Fibroblast of lung (primary cell): ENCODE data around the gene KPNA6. TPM values are rescaled to one million over a fixed set of nuclear protein-coding genes. Genes with fewer than 3 reads are reported as not detected.

Experiments
- DNase-seq, 2 donors: peaks; one replicate each; pipeline versions ENCODE4 v3.0.0 to v3.0.0-alpha.2; 2010; ENCODE audit warnings: low read depth in 2 of 2
- H2AFZ ChIP-seq: 2 replicates; pipeline ENCODE4 v1.5.1; 2012; ENCODE audit warnings: low read length, control low read depth, inconsistent platforms
- H3K27ac ChIP-seq: 2 replicates; pipeline ENCODE4 v1.5.1; 2011; ENCODE audit warnings: low read length, control low read depth; ENCODE audit not compliant: insufficient read depth
- H3K27me3 ChIP-seq: 2 replicates; pipeline ENCODE4 v1.5.1; 2011; ENCODE audit warnings: mild to moderate bottlenecking, low read length; ENCODE audit not compliant: control insufficient read depth, insufficient read depth
- H3K36me3 ChIP-seq: 2 replicates; pipeline ENCODE4 v1.5.1; 2011; ENCODE audit warnings: low read length; ENCODE audit not compliant: control insufficient read depth, insufficient read depth
- H3K4me1 ChIP-seq: 2 replicates; pipeline ENCODE4 v1.5.1; 2011; ENCODE audit warnings: low read length; ENCODE audit not compliant: control insufficient read depth, insufficient read depth; ENCODE audit errors: extremely low read depth
- H3K4me2 ChIP-seq: 2 replicates; pipeline ENCODE4 v1.5.1; 2011; ENCODE audit warnings: low read length, control low read depth; ENCODE audit not compliant: insufficient read depth; ENCODE audit errors: extremely low read depth
- H3K4me3 ChIP-seq, 4 experiments: fragments of 200-600 bp in 1 of 4; sonication (generic) in 1 of 4; replicated peaks in 1 of 4; 2 replicates each; pipeline ENCODE4 v1.5.1; 2011 to 2016; ENCODE audit warnings: low read length in 4 of 4, low read depth in 3 of 4, mild to moderate bottlenecking in 3 of 4, control low read depth in 2 of 4, inconsistent platforms in 1 of 4, mixed read lengths in 1 of 4; ENCODE audit not compliant: insufficient read depth in 1 of 4; ENCODE audit errors: control extremely low read depth in 1 of 4
- H3K79me2 ChIP-seq: 2 replicates; pipeline ENCODE4 v1.5.1; 2012; ENCODE audit warnings: mild to moderate bottlenecking, low read length, inconsistent platforms; ENCODE audit not compliant: control insufficient read depth, insufficient read depth
- H3K9ac ChIP-seq: 2 replicates; pipeline ENCODE4 v1.5.1; 2011; ENCODE audit warnings: mild to moderate bottlenecking, low read length, control low read depth; ENCODE audit not compliant: insufficient read depth
- H3K9me3 ChIP-seq: 2 replicates; pipeline ENCODE4 v1.5.1; 2012; ENCODE audit warnings: low read depth, low read length; ENCODE audit not compliant: control insufficient read depth, insufficient read depth
- H4K20me1 ChIP-seq: 2 replicates; pipeline ENCODE4 v1.5.1; 2011; ENCODE audit warnings: low read length; ENCODE audit not compliant: control insufficient read depth, insufficient read depth; ENCODE audit errors: extremely low read depth
- CTCF ChIP-seq, 2 donors: IDR thresholded peaks in 1 of 2; conservative IDR thresholded peaks in 1 of 2; 1 replicate in 1 of 2; 2 replicates in 1 of 2; pipeline ENCODE4 v1.5.1; 2011 to 2012; ENCODE audit warnings: low read length in 2 of 2, control low read depth in 1 of 2, inconsistent platforms in 1 of 2, low read depth in 1 of 2, mild to moderate bottlenecking in 1 of 2
- EZH2 ChIP-seq: IDR thresholded peaks from 2 replicates; pipeline ENCODE4 v1.5.1; 2012; ENCODE audit warnings: low read length, control low read depth, mild to moderate bottlenecking; ENCODE audit errors: missing control alignments
- polyA plus RNA-seq, 2 donors: library from polyadenylated mRNA; depleted of rRNA in 1 of 2; stranded (reverse) in 1 of 2; unstranded in 1 of 2; fragments of >200 nt; gene quantifications; 2 replicates each; pipeline ENCODE4 v1.2.1, GENCODE V29; 2011 to 2012; ENCODE audit warnings: missing spikeins in 1 of 2
- total RNA-seq: library from RNA; depleted of rRNA; stranded (reverse); fragments of >200 nt; gene quantifications from 2 replicates; pipeline ENCODE4 v1.2.1, GENCODE V29; 2014

KPNA6 gene
- total and polyA plus RNA-seq, 2 donors (not counting 1 experiment from before 2014, with no cell fraction given): 40.1 to 48.5 TPM

DNA sequence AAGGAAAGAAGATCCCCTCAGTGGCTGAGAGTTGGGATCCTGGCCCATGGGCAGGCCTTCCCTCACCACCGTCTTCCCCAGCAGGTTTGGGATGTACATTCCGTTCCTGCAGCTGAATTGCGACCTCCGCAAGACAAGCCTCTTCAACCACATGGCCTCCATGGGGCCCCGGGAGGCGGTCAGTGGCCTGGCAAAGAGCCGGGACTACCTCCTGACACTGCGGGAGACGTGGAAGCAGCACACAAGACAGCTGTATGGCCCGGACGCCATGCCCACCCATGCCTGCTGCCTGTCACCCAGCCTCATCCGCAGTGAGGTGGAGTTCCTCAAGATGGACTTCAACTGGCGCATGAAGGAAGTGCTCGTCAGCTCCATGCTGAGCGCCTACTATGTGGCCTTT is 16.3 kb upstream of the KPNA6 start:
- Histone ChIP-seq H3K9ac (no peak overlapping the region), H3K36me3 (peaks cover 9% of the 10 kb centered on the region), H3K79me2 (no peaks in the 10 kb centered on the region), H3K4me3 (no peak overlapping the region), H3K4me1 (no peaks in the 10 kb centered on the region), H4K20me1 (no peaks in the 10 kb centered on the region), H3K4me2 (no peak overlapping the region), H3K9me3 (no peaks in the 10 kb centered on the region), H2AFZ (no peak overlapping the region), H3K27me3 (no peaks in the 10 kb centered on the region), H3K27ac (no peak overlapping the region)
- TF ChIP-seq CTCF (conservative IDR thresholded peaks at IDR 0.05 in 1 of 2, IDR thresholded peaks at IDR 0.05 in 1 of 2; ENCODE audit: low read depth in 1 of 2, low read length in 2 of 2) (no peak), EZH2 (no peak)
- DNase-seq: no peak

DNA sequence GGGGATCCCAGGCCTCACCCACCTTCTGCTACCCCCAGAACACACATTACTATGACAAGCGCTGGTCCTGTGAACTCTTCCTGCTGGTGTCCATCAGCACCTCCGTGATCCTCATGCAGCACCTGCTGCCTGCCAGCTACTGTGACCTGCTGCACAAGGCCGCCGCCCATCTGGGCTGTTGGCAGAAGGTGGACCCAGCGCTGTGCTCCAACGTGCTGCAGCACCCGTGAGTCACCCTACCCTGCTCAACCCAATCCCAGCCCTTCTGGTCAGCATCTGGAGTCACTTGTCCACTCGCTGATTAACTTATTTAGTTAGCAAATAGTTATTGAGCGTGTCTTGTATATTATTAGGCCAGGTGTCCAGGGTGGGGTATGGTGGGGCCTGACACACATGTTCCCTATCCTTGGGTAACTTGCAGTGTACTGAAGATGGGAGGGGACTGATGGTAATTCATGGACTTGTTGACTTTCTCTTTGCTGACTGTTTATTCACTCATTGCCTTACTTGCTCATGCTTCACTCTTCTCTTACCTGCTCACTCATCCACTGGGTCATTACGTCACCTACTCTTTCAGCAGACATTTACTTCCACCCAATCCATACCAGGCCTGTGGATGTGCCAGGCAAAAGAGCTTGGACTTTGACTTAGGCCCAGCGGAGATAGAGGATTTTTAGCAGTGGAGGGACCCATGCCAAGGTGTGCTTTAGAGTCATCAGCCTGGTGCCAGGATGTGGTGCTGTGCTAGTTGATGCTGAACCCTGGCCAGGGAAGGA is 12.9 kb upstream of the KPNA6 start:
- H3K79me2 ChIP-seq: no peaks in the 10 kb centered on the region
- no peaks in the 10 kb centered on the region for H3K27me3 ChIP-seq
- TF ChIP-seq EZH2 (no peak), CTCF (conservative IDR thresholded peaks at IDR 0.05 in 1 of 2, IDR thresholded peaks at IDR 0.05 in 1 of 2; ENCODE audit: low read depth in 1 of 2, low read length in 2 of 2) (no peak)
- H3K36me3 ChIP-seq: peaks cover 10% of the 10 kb centered on the region
- DNase-seq: no peak
- H3K4me1 ChIP-seq: no peaks in the 10 kb centered on the region
- no peak overlapping the region for H3K9ac ChIP-seq
- H3K4me3 ChIP-seq: no peak overlapping the region
- H3K27ac ChIP-seq: no peak overlapping the region
- H4K20me1 ChIP-seq: no peaks in the 10 kb centered on the region
- no peak overlapping the region for H3K4me2 ChIP-seq
- H2AFZ ChIP-seq: no peak overlapping the region
- no peaks in the 10 kb centered on the region for H3K9me3 ChIP-seq

DNA sequence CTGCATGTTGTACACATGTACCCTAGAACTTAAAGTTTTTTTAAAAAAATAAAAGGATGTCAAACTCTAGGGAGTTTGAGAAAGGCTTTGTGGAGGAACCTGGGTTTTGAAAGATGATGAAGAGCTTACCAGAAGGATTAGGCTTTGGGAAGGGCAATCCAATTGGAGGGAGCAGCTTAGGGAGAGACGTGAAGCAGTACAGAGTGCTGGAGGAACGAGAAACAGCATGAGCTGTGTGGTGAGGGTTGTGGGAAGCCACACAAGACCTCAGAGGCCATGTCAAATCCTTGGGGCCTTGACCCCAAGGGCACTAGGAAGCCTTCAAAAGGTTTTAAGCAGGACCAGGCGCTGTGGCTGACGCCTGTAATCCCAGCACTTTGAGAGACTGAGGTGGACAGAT is 8.4 kb upstream of the KPNA6 start:
- no peak overlapping the region for H2AFZ ChIP-seq
- H3K4me1 ChIP-seq: peaks cover 7% of the 10 kb centered on the region
- H4K20me1 ChIP-seq: no peaks in the 10 kb centered on the region
- no peak for DNase-seq
- no peak overlapping the region for H3K9ac ChIP-seq
- H3K4me3 ChIP-seq: no peak overlapping the region
- no peak overlapping the region for H3K27ac ChIP-seq
- H3K79me2 ChIP-seq: no peaks in the 10 kb centered on the region
- TF ChIP-seq CTCF (conservative IDR thresholded peaks at IDR 0.05 in 1 of 2, IDR thresholded peaks at IDR 0.05 in 1 of 2; ENCODE audit: low read depth in 1 of 2, low read length in 2 of 2) (no peak), EZH2 (no peak)
- peaks cover 13% of the 10 kb centered on the region for H3K36me3 ChIP-seq
- H3K9me3 ChIP-seq: no peaks in the 10 kb centered on the region
- H3K4me2 ChIP-seq: no peak overlapping the region
- no peaks in the 10 kb centered on the region for H3K27me3 ChIP-seq
